NCI-H1092 treated with DMSO at 0.1 percent for 48 hours (cell line): ENCODE measurements around the gene NELL1.

ENCODE experiments used
- DNase-seq: peaks from one replicate; lab custom pipeline; 2025; lab: John Stamatoyannopoulos, UW

Gene NELL1

DNA sequence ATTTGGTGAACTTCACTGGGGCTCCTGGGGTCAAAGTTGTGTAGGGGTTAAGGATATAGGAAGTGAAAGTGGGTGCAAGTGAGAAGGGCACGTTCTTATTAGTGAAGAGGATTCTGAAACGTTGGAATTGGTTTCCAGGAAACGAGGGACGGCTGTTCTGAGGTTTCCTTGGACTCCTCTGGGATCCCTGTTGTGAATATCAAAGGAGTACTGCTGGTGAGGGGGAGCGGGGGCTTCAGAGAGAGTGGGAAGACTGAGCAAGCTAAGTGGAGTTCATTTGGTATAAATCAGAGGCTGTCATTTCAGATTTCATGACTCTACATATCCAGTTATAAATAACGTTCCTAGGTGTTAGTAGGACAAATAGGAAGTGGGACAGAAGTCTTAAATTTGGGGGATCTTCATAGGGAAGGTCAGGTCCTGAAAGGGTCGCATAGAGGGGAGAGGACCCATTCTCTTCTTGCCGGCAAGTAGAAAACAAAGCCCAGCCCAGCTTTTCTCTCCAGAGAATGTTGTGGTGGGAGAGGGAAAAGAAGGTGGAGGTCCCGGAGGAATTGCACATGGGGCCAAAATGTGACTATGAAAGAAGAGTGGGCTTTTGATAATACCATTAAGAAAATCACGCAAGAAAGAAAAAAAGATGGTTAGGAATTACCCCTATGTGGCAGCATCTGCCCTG lies 1.1 kb upstream of the NELL1 start:
- DNase-seq, result no peak

DNA sequence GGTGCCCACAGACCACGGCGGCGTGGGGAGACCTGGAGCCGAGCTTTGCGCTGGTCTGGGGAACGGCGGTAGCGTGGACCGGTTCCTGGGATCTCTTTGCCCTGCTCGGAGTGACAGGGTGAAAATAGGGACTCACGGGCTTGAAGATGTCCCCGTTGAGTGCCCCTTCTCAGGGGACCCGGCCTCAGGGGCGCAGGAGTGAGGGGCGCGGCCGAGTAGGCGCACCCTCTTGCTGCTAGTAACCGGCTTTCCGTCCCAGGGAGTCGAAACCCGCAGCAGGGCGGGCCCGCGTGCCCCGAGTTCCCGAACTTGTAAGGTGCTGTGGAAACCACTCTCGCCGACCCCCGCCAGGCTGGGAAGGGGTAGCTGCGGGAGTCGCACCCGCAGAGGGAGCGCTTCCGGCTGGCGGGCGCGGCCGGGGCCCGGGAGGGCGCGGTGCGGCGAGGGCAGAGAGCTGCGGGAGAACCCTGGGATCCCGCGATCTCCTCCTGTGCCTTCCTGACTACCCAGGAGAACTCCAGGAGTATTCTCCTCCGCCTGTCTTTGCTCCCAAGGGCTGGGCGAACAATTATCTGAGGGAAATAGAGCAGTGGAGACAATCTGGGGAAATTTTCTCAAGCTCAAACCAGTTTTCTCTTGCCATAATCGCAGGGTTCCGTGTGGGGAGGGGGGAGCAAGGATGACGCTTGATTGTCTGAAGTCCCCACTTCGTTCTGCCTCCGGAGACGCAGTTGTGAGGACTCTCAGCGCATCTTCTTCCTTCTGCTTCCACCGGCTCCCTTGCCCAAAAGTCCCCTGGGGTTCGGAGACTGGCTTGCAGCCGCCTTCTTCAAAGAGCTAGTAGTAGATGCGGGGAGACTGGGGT lies 666 bp downstream of the NELL1 start:
- no peak for DNase-seq

DNA sequence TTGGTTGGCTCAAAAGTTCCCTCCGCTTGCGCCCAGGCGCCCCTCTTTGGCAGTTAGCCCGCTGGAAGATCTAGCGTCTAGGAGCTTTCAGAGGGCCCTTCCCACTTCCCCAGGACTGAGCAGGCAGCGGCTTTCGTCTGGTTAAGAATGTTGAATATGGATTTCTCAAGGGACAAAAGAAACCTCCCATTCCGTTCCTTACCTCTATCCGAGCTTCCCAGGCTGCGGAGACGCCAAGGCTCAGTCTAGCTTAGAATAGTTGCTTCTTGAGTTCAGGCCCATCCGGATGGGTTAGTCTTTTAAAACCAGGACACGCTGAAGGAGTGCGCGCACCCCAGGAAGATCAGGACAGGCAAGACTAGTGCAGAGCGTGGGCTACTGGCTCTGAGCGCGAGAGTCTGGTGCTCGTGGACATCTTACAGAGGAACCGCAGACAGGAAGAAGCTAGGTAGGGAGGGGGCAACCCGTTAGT lies 1.6 kb downstream of the NELL1 start:
- peak; percentile 9 for DNase-seq

DNA sequence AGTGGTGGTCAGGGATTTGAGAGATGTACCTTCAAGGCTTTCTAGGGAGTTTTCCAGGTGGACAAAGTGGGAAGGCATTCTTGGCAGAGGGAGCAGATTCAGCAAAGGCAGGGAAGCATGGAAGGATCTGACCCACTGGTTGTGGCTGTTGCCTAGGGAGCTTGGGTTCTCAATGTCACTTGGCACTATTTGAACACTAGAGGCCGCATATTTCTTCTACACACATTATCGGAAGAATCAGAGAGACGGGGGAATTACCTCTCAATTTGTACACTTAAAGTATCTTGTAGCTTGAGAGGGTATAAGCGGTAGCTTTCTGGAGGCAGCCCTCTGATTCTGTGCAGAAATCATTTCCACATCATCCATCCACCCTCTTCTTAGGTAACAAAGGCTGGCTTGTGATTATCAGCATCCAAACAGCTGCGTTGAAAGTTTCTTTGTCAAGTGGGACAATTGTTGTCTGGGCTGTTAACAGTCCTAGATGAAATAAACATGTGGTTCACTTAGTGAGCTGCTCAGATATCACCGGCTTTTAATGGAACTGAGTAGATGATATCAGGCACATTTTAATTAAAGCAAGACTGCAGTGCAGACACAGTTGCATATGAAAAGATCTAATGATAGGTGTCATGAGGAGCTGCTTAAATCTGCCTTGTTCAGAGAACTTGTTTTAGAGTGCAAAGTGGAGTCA lies 2.6 kb downstream of the NELL1 start:
- DNase-seq, result peak; percentile 74

DNA sequence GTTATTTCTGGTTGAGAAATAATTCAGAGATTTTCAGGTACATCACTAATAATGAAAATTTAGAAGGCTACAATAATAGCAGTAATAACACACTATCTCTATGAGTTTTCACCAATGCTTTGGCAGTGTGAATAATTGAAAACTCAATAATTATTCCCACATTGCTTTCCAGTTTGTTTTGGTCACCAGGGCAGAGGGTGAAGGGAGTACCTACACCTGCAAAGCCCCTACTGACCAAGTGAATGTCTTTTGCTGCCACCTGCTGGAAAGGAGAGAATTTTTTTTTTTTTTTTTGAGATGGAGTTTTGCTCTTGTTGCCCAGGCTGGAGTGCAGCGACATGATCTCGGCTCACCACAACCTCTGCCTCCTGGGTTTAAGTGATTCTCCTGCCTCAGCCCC lies 3.2 kb downstream of the NELL1 start:
- DNase-seq, result peak; percentile 44

DNA sequence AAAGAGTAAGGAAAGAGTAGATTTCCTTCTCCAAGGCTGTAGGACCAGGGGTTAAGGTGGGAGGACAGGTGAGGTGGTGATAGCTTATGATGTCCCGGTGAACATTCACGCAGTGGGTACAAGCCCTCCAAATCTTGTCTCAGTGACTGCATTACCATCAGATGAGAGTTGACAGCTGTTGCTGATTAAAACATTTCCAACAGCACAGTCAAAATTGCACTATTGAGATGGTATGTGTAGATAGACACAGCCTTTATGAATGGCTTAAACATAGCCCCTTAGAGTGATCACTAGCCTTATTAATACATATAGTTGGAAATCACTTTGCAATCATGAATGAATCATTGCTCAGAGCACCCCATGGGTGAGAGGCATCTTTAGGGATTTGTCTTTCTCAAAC lies 7.3 kb downstream of the NELL1 start:
- DNase-seq, result no peak

DNA sequence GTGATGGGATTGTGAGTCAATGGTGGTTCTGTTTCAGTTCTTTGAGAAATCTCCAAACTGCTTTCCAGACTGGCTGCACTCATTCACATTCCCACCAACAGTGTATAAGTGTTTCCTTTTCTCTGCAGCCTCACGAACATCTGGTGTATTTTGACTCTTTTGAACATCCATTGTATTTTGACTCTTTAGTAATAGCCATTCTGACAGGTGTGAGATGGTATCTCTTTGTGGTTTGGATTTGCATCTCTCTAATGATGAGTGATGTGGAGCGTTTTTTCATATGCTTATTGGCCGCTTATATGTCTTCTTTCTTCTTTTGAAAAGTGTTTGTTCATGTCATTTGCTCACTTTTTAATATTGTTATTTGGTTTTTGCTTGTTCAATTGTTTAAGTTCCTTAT lies 19.4 kb downstream of the NELL1 start:
- DNase-seq, result no peak

DNA sequence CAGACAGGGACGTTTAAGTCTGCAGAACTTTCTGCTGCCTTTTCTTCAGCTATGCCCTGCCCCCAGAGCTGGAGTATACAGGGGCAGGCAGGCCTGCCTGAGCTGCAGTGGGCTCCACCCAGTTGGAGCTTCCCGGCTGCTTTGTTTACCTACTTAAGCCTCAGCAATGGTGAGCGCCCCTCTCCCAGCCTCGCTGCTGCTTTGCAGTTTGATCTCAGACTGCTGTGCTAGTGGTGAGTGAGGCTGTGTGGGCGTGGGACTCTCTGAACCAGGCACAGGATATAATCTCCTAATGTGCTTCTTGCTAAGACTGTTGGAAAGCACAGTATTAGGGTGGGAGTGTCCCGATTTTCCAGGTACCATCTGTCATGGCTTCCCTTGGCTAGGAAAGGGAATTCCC lies 38.5 kb downstream of the NELL1 start:
- DNase-seq, result no peak

DNA sequence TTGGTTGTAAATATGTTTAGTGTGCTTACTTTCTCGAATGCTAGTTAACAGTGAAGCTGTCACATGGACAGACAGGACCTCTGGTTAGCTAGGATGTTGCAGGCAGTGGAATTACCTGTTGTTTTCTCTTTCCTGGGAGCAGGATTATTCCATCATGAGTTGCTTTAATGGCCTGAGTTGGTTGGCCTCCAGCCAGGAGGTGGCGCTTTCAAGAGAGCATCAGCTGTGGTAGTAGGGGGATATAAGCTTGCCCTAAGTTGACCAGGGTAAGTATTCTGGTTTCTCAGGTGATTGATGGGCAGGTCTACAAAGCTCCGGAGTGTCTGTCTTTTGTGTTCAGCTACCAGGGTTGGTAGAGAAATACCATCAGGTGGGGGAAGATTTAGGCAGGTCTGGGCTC lies 43.5 kb downstream of the NELL1 start:
- DNase-seq, result no peak

DNA sequence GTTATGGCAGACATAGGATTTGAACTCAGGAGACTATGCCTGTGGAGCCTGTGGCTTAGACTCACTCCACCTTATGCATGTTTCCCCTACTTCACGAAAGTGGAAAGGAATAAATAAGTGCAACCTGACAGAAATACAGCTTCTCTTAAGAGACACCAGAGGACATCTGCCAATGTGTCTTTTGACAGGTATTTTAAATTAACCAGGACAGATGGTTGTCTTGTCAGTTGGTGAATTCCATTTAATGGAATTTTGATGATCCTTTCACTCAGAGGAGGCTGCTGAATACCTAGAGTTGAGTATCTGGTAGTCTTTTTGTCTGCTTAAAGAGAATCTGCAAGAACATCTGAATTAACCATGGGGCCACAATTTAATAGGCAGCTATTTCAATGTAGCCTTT lies 46.1 kb downstream of the NELL1 start:
- no peak for DNase-seq

DNA sequence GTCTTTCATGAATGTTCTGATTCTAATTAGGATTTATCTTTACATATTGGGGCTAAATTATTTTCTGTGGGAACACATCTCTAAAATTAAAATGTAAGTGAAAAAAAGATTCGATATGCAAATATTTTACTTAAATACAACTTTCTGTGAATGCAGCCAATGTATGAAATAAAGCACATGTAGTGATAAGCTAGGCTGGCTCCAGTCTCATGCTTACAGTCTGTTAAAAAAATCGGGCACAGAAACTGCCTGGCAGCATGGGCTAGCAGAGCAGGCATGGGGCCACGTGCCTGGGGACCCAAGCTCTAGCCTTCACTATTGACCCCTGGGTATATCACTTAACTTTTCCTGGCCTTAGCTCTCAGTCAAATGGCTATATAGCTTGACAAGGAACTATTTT lies 46.5 kb downstream of the NELL1 start:
- no peak for DNase-seq

DNA sequence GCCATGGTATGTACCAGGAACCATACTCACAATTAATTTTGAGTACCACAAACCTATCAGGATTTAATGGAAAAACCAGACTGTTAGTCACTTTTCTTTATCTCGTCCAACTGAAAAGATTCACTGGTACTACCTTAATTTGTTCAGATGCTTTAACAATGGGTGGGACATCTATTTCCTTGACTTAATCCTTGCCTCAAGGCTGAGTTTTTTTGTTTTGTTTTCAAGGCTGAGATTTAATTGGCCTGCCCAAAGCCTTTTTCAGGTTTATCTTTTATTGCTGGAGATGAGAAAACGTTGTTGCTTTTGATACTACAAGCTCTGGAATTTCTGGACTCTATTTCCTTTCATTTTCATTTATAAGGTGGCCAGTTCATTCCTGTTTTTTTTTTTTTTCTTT lies 50.4 kb downstream of the NELL1 start:
- no peak for DNase-seq

DNA sequence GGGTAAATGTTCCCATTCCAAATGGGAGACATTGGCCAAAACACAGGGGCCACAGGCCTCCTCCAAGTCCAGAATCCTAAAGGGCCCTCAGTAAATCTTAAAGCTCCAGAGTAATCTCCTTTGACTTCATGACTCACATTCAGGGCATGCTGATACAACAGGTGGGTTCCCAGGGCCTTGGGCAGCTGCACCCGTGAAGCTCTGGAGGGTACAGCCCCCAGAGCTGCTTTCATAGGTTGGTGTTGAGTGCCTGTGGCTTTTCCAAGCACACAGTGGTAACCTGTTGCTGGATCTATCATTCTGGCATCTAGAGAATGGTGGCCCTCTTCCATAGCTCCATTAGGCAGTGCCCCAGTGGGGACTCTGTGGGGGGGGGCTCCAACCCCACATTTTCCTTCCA lies 54.0 kb downstream of the NELL1 start:
- DNase-seq, result no peak

DNA sequence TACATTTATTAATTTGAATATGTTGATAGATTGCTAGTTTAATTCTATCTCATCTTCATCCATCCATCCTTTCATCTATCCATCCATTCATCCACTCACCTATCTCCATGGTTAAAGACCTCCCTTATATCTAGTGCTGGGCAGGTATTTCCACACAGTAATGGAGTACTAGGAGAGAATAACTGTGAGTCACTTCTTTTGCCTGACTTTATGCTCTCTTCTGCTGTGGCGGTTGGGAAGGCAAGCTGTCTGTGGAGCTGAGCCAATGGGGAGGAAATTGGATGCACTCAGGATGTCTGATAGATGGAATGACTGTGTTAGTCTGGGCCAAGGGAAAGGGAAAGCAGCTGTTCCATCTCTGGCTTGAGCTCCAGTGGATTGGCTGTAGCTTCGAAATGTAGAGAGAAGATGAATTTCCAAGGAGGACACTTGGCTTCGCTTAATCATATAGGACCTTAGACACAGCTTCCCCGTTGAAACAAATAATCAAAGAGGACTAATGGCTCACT lies 60.3 kb downstream of the NELL1 start:
- no peak for DNase-seq

DNA sequence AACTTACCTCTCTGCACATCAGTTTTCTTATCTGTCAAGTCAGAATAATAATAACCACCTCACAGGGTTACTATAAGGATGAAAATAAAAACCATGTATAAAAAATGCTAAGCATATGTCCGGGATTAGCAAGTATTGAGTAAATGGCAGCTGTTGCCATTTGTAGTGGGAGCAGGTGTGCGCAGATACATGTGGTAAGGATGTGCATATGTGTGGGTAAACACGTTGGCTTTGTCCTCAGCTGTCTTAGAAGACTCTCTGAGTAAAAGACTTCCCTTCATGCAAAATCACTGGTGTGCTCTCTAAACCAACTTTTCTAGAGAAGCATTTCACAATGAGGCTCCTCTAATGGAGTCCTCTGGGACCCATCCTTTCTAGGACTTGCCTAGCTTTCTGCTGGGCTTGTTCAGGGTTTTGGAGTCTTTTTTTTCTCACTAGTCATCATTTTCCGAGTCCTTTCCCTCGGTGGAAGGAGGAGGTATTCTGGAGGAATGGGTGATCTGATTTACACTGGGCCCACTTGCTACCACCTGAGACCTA lies 62.4 kb downstream of the NELL1 start:
- DNase-seq, result no peak

DNA sequence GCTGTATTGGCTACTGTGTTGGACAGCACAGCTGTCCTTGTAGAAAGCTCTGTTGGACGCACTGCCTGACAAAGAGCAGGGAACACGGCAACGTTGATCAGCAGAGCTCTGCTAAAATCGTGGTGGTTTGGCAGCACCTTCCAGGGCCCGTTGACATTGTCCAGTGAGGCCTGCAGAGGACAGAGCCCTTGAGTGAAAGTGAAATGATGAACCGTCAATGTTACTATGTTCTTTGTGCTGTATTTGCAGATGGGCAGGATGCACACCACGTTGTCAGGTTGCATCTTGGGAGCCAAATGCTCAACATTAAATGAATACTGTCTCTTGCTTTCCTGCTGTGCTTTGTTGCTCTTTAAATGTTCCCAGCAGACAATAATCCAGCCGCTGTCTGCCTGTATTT lies 69.7 kb downstream of the NELL1 start:
- peak; percentile 68 for DNase-seq

DNA sequence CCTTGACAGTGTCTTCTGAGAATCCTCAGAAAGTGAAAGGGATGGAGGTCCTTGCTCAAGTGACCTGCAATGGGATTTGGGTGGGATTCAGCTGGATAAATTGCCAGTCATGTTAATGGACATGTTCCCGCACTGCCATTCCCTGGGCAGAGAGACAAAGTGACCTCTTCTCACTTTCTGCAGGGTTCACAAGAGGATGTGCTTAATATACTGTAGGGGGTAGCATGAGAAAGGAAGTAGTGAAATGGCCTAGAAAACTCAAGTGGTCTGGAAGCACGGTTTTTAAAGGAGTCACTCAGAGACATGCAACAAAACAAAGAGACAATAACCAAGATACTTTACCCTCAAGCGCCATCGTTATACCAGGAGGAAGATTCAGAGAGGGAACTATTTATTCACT lies 70.2 kb downstream of the NELL1 start:
- peak; percentile 51 for DNase-seq

DNA sequence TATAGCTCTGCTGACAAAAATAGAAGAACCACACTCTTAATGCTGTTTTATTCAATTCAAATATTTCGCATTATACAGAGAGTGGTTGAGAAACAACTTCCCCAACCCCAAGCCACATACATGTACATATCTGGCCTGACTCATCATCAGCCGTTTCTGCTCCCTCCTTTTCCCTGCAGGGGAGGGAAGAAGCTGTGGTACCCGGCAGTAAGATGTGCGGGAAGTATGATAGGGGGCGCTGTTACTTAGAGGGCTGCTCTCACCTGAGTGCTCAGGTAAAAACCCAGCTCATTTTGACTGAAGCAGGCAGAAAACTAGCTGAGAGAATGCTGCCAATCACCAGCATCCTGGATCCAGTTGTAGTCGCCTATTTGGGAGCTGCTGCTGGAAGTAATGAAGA lies 85.5 kb downstream of the NELL1 start:
- DNase-seq, result no peak

DNA sequence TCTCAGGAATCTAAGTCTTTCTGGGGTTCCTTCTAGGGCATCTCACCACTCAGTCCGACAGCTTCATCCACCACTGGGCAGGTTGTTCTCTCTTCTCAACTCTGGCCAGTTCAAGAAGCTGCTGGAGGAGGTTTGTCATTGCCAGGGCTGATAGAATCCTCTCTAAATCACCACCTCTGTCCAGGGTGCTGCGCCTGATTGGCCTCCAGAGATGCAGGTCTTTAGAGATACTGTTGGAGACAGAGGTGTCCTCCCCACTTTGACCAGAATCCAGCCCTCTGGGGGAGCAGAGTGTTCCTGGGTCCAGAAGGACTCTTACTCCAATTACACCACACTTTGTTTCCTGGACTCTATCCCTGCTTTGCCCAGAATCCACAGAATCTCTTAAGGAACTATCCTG lies 90.2 kb downstream of the NELL1 start:
- DNase-seq, result no peak

DNA sequence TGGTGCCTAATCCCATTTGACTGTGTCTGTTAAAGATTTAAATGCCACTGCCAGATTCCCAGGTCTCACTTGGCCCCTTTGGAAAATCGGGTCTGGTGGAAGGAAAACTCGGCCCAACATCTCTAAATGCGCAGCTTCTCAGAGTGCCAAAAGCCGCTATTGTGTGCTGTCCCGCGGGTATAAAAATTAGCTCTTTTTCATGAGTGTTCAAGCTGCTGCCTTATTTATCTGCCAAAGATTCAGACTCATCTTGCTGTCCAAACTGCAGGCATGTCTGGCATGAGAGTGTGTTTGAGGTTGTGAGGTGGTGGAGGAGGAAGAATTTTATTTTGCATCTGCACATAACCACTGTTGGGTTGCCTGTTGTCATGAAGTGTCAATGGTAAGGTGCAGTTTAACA lies 91.4 kb downstream of the NELL1 start:
- DNase-seq, result no peak

DNA sequence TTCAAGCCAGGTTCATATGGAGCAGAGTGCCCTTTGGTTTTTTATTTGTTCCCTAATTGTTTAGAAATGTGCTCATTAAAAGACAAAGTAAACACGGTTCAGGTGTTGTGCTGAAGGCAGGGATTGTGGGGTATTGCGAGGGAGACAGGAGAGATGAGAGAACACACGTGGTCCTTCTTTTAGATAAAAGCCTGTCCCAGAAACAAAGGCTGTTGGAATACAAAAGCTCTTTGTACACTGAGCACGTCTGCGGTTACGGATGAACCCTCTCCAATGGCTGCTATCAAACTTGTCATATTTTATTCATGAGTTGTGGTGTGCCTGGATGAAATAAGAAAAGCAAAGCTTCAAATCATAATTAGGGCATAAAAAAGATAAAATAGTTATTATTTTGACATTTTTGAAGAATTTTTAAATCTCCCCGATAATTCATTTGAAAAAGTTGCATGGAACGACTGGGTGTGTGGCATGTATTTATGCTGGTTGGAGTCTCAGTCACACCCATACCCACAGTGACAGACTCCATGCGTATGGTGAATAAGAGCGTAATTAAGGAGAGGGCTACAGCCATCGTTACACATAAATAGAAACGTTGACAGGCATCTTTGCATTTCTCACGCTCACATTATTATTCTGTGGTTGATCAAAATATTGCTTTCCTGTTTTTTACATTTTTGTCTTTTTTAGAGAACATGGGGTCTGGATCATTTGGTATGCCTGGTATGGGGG lies 92.9 kb downstream of the NELL1 start:
- peak; percentile 89 for DNase-seq

DNA sequence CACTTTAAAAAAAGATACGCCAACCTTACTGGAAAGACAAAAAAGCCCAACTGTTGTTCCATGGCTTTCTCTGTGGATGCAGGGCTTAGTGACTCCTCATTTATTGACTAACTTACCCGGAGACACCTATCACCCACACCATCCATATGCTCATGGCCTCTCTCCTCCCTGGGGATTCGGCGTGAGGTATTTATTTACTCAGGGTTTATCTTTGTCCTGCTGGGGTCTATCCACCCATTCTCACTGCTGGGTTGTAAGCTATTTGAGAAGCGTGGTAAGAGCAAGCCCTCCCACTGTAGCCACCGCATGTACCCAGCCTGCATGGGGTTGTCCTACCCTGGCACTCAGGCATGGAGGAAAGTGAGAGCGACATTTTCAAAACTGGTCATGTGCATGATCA lies 93.6 kb downstream of the NELL1 start:
- DNase-seq, result peak; percentile 37
